HG03196 (cell line): ENCODE measurements around the gene EPB41L3.
"Not testable (repeated sequence)": the region's sequence is repeated elsewhere in the genome, so short reads cannot be mapped to it uniquely, and the experiment has no call there.

Experiments used
- ATAC-seq: cut with Tn5 transposase; IDR thresholded peaks from one replicate; pipeline ENCODE4 v1.9.1; 2021; ENCODE audit not compliant: unreplicated experiment

Gene EPB41L3

DNA sequence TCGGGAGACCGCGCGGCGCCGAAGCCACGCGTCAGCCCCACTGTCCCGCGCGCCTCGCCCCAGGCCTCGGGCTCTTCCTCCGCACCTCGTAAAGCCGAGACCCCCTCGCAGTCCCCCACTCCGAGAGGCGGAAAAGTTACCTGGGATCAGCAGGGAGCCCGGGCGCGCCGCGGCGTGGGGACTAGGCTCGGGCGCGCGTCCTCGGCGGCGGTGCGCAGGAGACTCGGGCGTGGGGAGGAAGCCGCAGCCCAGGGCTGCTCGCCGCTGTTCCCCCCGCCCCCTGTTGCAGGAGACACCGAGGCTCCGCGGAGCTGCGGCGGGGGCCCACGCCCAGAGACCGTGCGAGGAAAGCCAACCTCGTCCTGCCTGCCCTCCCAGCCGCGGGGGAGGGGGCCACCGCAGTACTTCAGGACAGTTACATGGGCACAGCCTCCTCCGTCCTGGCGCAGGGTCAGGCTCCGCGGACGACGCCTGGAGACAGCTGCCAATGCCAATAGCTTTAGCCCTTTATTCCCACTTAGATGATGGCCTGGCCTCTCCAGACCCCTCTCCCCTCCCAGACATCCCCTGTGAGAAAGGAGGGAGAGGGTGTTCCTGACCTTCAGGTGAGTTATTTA is at the start of gene EPB41L3:
Gene EPB41L3, minus strand, starts transcription at position 225 of the 617 bp plus-strand sequence. CDS start 54,814 bp downstream, outside the sequence.
- ATAC-seq, result no peak

DNA sequence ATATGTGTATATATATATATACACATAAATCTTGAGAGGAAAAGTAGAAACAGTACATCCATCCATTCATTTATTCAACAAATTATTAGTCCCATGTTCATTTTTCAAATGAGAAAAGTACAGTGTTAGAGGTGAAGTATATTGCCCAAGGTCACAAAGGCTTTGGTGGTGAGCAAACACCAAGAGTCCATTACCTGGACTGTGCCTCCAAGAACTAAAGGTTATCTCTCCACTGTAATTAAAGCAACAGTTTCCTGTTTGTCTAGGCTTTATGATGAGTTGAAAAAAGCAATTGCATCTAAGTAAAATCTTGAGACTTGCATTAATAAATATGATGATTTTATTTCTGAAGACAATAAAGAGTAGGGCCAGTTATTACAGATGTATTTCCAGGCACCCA is 44.7 kb upstream of the EPB41L3 start:
- no peak for ATAC-seq

DNA sequence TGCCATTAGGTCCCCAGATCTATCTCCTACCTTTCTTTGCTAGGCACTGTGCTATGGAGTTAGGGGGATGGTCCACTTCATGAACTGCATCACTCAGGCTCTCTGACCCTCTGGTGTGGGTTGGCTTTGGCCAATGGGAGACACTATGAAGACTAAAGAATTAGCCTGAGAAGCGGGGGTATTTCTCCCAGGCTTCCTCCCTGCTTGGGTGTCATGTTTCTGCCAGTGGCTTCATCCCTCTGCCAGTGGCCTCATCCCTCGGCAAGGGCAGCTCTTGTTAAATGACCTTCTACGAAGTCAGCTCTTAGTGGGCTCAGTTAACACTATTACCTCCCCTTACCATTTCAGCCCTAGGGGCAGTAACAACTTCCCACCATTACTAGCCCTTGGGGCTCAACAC is 41.9 kb upstream of the EPB41L3 start:
- ATAC-seq, result no peak

DNA sequence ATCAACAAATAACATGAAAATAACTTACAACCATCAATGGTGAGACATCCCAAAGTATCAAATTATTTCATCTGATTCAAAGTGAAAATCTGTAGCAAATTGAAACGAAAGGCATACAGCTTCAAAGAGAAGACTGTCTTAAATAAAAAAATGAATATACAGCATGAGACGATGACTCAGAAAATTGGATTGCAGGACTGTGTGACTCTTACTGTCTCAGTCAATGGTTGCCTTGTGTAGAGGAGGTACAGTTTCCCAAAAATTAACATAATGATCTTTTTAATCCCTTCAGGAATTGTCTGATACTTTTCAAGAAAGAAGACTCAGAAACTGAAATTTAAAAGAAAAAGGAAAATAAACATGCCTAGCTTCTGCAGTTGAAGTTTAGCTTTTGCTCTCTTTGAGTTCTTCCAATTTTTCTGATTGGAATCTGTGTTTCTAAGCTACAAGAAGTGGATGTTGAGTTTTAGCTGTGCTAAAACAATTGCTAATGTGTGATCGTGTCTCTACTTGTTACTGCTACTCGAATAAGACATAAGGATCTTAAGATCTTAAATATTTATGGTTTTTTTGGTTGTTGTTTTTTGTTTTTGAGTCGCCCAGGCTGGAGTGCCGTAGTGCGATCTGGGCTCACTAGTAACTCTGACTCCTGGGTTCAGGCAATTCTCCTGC is 41.1 kb upstream of the EPB41L3 start:
- ATAC-seq, result no peak

DNA sequence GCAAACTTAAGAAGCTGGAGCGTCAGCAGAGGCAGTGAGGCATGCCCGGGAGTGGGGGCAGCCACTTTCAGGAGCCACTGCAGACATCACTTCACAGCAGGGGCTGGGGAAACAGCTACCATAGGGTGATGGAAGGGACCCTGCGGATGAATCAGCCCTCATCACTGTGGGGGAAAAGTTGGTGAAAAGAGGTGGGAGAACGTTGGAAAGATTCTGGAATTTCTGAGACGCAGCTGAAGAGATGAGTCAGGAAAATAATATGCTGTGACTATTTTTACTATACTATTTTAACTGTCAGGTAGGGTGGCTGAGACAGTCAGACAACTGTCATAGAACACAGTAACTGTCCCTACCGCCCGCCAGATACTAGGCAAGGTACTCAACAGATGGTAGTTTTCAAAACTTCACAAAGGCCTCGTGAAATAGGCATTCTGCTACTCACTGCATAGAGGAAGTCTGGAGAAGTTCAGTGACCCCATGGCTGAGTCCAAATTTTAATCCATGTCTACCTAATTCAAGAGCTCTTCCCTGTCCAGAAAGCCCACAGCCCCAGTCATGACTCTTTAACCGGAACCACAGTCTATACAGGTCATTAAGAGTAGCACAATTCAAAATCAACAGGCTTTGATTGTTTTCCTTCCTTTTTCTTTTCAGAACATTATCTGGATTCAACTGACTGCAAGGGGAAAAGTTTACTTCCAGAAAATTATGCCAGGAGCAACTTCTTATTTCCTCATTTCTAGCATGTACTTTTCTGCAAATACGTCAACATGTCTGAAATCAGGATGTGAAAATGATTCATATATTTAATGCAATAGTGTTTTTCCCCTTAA is 39.3 kb upstream of the EPB41L3 start:
- ATAC-seq, result no peak

DNA sequence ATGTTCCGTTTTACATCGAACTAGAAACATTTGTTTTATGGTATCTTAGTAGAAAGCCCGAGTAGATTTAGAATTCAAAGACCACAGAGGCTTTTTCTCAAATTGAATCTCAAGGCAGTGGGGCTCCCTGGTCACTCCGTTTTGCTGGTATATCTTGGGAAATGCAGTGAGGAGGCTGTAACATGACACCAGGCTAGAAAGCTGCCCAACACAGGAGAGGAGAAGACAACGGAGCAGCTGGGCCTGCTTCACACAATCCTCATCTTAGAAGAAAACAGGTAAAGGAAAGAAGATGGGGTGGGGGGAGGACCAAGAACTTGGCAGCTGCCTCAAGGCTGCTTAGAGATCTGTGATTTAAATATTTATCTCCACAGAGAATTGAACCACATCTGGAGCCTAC is 38.3 kb upstream of the EPB41L3 start:
- ATAC-seq, result no peak

DNA sequence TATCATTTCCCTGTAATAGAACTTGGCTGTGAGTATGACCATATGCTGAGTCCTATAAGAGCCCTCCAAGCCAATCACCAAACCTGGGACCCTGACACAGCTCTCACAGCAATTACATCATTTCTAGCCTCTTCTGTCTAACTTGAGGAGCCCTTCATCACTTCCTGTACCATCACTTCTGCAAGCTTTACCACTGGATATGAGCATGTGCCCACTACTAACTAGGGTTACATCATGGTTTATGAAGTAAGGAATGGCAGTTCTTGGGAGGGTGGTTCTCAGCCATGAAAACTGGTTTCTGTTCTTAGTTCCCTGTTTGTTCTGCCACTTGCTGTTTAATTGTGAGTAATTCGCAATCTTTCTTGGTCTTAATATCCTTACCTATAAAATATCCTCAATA is 31.0 kb upstream of the EPB41L3 start:
- no peak for ATAC-seq

DNA sequence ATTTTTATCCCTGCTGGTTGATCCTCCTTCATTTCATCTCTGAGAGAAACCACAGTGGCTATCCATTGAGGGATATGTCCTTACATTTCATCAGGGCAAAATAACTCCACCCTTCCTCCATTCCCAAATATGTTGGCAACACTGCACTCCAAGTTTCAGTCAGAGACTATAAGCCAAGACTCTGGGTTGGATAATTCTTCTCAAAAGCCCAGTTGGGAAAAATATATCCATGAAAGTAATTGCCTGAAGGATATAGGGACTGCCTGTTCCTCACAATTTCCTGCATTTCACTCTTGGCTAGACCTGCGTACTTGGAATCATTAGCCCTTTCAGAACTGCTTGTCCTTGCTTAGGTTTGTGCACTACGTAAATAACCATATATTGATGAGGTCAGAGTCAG is 27.9 kb upstream of the EPB41L3 start:
- ATAC-seq, result no peak

DNA sequence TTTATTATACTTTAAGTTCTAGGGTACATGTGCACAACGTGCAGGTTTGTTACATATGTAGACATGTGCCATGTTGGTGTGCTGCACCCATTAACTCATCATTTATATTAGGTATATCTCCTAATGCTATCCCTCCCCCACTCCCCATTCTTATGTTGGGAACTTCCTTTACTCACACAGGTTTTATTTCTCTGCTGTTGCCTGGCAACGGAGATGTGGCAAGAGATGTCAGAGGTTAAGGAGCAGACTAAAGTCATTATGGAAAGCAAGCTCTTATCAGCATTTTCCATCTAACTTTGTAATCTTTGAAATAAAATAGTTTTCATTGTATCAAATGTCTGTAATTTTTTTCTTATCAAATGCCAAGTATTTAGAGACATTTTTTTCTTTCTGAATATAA is 26.8 kb upstream of the EPB41L3 start:
- not testable (repeated sequence) for ATAC-seq

DNA sequence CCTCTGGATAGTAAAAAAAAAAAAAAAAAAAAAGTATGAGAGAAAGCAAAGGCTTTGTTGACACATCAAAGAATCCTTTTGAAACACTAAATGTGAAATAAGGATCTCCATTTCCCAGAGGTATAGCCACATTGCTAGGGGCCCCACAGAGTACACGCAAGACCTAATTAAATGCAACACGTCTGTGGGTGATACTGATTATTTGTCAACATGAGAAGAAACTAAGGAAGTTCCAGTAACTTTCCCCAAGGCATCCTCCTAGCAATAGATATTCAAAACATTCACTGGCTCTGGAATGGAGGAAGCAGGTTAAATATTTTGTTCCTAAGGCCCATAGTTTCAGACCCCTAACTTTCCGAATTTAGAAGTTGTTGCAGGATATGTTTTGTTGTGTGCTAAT is 24.6 kb upstream of the EPB41L3 start:
- ATAC-seq, result no peak

DNA sequence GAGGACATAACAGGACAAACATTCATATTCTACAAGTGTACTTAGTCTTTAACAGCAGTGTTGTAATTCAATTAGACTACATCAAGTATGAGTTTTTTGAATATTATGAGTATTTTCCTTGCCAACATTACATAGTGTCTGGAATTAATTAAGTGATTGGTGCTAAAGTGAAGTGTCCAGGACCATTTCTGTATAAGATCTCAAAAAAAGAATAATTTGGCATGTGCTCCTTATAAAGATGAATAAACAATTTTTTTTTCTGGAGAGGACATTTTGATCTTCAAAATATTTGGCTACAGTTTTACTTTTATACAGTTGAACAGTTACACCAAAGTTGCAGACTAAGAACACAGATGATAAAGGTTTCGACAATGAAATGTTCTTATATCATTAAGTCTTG is 15.1 kb upstream of the EPB41L3 start:
- no peak for ATAC-seq

DNA sequence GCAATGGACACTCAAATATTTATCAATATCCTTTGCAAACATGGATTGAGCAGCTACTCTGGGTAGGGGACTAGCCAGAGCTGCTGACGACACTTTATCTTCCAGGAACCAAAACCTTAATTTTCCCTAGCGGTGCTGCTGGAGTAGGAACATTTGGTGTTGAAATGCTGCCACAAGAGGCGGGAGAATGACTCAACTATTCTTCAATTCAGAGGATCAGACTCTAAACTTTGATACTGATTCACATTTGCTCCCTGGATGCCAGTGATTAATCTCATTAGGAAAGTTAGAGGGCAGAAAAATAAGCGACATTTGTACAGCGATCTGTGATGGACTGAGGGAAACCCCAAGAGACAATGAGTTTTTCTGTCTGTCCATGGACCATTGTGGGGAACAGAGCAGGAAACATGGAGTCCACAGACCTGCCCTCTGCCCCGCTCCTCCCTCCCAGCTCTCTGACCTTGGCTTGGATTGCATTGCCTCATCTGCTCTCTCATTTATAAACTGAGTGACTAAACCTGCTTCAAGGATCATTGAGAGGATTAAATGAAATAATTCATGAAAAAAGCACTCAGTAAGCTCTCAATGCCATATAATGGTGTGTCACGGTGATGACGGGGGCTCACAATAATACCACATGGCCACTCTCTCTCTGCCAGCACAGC is 12.6 kb upstream of the EPB41L3 start:
- no peak for ATAC-seq

DNA sequence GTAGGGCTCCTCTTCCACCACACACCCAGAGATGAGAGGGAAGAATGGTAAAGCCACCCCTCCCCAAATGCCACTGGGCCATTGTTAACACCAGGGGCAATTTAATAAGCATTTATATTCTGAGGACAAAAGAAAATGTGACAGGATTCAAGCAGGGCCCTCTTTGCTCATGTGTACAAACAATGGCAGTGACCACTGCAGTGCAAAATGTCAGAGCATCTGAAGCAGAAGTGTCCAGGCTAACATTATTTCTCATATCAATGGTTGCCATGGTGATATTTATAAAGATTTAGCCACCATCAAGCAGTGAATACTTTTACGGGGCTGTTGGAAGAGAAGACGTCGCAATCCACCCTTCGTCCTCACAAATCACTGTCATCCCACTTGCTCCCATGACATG is 10.8 kb upstream of the EPB41L3 start:
- ATAC-seq, result no peak

DNA sequence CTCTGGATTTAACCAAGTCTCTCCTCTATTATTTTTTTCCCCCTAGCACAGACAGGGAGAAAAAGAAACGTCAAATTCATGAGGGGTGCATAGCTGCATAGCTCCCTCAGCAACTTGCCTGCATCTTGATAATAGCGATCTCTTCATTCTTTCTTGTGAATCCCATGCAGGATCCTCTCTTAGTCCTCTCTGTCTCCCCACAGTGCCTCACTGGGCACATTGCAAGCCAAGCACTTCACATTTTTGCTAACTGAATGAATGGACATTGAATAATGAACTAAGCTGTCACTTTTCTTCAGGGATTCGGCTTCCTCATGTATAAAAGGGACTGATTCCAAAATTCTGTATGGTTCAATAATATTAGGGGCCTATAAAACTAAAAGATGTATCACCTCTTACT is 2.9 kb upstream of the EPB41L3 start:
- no peak for ATAC-seq

DNA sequence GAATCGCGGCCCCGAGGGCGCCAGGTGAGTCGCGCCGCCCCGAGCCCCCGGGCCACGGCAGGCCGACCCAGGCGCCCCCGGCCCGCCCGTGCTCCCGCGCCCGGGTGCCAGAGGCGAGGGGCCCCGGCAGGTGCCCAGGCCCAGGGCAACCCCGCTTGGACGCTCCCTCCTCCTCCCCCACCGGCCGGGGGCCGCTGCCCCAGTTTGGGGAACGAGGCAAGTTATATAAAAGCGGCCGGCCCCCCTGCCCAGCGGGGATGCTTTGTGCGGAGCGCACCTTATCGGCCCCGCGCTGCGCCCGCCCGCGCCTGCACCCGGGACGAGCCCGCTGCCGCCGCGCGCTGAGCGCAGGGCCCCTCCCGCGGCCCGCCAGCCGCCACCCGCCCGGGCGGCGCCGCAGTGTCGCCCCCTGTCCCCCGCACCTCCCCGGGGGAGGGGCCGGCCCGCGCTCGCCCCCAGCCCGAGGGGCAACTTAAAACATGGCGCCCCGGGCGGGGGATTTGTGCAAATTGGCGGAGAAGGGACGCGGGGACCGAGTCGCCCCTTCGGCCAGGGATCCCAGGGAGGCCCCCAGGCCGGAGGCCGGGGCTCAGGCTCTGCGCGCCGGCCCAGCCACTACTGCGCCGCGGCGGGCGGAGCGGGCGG is 639 bp downstream of the EPB41L3 start:
- ATAC-seq, result no peak

DNA sequence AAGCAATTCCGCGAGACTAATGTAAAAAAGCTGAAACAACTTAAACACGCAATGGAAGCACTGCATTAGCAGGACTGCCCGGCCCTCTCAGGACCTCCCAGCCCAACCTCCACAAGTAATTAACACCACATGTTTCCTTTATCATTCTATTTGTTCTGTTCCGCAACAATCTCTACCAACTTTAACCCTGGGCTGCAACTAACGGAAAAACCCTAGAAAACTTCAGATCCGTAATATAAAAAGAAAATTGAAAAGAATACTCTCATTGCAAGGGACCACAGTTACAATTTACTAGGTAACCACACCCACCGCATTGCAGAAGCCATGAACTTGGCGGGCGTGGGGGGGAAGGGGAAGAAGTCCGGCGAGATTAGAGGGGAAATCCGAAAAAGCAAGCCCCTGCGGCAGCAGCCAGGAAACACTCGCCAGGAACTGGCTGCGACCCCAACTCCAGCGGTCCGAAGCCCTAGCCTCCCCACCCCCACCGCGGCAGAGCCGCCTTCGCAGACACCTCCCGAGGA is 1.2 kb downstream of the EPB41L3 start:
- ATAC-seq, result no peak

DNA sequence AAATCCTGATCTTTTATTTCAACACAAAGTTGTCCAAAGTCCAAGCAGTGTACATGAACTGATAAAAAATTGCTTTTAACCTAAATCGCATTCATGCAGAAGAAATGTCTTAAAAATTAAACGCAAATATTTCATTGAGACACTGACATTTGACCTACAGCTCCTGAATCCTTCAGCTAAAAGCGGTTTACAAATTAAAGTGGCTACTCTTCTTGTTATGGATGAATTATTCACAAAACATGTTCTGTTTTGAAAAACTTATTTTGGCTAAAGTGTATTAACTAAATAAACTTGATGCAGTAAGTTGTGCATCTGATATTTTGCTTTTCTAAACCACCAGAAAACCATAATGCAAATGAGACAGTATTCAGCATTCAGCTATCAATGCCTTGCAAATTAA is 2.2 kb downstream of the EPB41L3 start:
- ATAC-seq, result no peak

DNA sequence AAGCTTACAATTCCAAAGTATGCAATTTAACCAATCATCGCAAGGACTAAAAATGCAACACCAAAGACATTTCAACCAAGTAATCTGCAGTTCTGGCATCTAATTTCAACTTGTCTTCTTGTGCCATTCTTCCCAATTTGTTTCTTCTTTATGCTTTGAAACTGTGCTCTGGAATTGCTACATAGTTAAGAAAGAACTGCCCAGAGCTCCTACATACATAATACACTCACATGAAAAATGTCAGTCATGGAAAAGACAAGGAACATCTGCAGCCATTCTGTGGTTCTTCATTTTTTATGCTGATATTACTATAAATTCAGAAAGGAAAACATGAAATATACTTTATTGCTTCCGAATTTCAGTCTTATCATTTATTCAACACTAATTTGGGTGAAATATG is 4.4 kb downstream of the EPB41L3 start:
- ATAC-seq, result no peak

DNA sequence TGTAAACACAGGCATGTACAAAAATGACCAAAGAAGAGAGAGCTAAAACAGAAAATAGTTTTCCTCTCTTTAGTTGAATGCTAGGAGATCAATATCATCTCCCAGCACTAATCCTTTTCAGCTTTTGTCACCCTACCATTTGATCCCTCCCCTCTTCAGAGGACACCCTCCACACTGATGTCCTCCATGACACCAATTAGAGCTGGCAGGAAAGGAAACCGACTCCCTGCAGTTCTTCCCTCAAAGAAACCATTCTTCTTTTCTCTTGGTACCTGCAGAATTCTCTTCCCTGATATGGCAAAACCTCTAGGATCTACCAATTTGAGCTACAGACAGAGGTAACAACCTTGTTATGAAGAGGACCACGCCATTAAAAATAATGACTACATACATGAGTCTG is 5.3 kb downstream of the EPB41L3 start:
- no peak for ATAC-seq

DNA sequence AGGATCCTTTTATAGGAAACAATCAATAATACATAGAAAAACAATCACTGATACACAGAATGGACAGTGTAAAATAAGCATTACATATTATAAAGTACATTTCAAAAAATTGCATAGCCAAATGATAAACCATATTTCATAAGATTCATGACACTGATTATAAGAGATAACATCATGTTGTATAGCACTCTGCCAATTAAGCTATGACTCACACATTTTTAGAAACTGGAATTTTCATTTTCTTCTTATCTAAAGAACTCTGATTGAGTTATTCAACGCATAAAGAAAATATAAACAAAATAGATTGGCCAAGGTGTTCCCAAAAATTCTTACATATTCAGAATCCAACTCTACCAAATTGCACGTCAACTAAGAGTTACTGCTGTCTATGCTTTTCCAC is 5.9 kb downstream of the EPB41L3 start:
- ATAC-seq, result no peak

DNA sequence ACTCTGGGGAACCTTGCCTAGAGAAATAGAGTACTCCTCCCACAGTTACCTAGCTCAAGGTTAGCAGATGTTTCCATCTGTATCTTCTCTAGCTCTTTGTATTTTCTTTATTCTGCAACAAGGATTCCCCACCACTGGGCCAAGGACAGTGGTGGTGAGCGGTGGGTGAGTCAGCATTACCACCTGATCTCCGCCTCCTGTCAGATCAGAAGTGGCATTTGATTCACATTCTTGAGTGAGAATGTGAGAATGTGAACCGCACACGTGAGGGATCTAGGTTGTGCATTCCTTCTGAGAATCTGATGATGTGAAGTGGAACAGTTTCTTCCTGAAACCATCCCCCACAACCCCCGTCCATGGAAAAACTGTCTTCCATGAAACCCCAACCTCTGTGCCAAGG is 9.0 kb downstream of the EPB41L3 start:
- no peak for ATAC-seq
